ENCODE data around the gene ABLIM2.
A peak's percentile ranks its signal among the peaks of the same experiment; 100 is the strongest.

ABLIM2 gene

GRCh38 chr4:8005033-8005808 lies 153.4 kb downstream of the ABLIM2 start:
- no peak for DNase-seq (ENCODE audit: low read depth in 2 of 2)

- DNase-seq (ENCODE audit: low read depth in 2 of 2), result no peak
Measured at GRCh38 chr4:8004066-8004465, 154.5 kb downstream of the ABLIM2 start.

- DNase-seq (ENCODE audit: low read depth in 2 of 2), result no peak
Measured at GRCh38 chr4:8002525-8003309, 155.9 kb downstream of the ABLIM2 start.

- DNase-seq (ENCODE audit: low read depth in 2 of 2), result no peak
Measured at GRCh38 chr4:8001564-8002355, 156.9 kb downstream of the ABLIM2 start.

GRCh38 chr4:8000721-8001491 lies 157.7 kb downstream of the ABLIM2 start:
- DNase-seq (ENCODE audit: low read depth in 2 of 2), result no peak

- DNase-seq (ENCODE audit: low read depth in 2 of 2), result no peak
Measured at GRCh38 chr4:8000247-8000646, 158.4 kb downstream of the ABLIM2 start.

- no peak for DNase-seq (ENCODE audit: low read depth in 2 of 2)
Measured at GRCh38 chr4:7999695-8000094, 158.9 kb downstream of the ABLIM2 start.

- DNase-seq (ENCODE audit: low read depth in 2 of 2), result no peak
Measured at GRCh38 chr4:7999279-7999678, 159.3 kb downstream of the ABLIM2 start.

- DNase-seq (ENCODE audit: low read depth in 2 of 2), result no peak
Measured at GRCh38 chr4:7998447-7998846, 160.2 kb downstream of the ABLIM2 start.

- no peak for DNase-seq (ENCODE audit: low read depth in 2 of 2)
Measured at GRCh38 chr4:7995866-7996265, 162.7 kb downstream of the ABLIM2 start.

- no peak for DNase-seq (ENCODE audit: low read depth in 2 of 2)
Measured at GRCh38 chr4:7995135-7995534, 163.5 kb downstream of the ABLIM2 start.

GRCh38 chr4:7993671-7994070 lies 164.9 kb downstream of the ABLIM2 start:
- DNase-seq (ENCODE audit: low read depth in 2 of 2), result no peak

- DNase-seq (ENCODE audit: low read depth in 2 of 2), result no peak
Measured at GRCh38 chr4:7992846-7993245, 165.8 kb downstream of the ABLIM2 start.

- DNase-seq (ENCODE audit: low read depth in 2 of 2), result no peak
Measured at GRCh38 chr4:7990807-7991459, 167.7 kb downstream of the ABLIM2 start.

GRCh38 chr4:7989654-7990053 lies 169.0 kb downstream of the ABLIM2 start:
- DNase-seq (ENCODE audit: low read depth in 2 of 2), result no peak

GRCh38 chr4:7988437-7988836 lies 170.2 kb downstream of the ABLIM2 start:
- DNase-seq (ENCODE audit: low read depth in 2 of 2), result no peak

- peak; percentile 56 to 64 for DNase-seq (ENCODE audit: low read depth in 2 of 2)
Measured at GRCh38 chr4:7987148-7987989, 171.2 kb downstream of the ABLIM2 start.

GRCh38 chr4:7985891-7986441 lies 172.6 kb downstream of the ABLIM2 start:
- DNase-seq (ENCODE audit: low read depth in 2 of 2), result no peak

- no peak for DNase-seq (ENCODE audit: low read depth in 2 of 2)
Measured at GRCh38 chr4:7985072-7985471, 173.5 kb downstream of the ABLIM2 start.
